ENCODE data around the gene DNAAF8.
"Not testable (repeated sequence)": the region's sequence is repeated elsewhere in the genome, so short reads cannot be mapped to it uniquely, and the experiment has no call there.

Gene DNAAF8

GRCh38 chr16:4783251-4783950, 49.1 kb downstream of the DNAAF8 start:
- no peak for DNase-seq (ENCODE audit: low read depth in 3 of 3)

DNA sequence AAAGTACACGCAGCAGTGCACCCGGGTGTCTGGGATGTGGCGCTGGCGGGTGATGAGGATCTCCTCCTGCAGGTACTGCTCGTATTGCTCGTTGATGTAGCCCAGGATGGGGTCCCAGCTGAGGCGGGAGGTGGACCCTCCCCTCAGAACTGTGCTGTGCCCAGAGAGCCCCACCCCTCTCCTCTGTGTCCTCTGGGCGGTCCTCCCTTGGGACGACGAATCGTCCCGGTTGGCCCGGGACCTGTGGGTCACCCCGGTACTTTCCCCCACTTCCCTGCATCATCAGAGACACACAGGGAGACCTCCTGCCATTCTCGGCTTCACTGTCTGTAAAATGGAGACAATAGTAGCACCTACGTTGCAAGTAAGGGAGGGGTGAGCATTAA, 49.6 kb downstream of the DNAAF8 start:
- no peak for DNase-seq (ENCODE audit: low read depth in 3 of 3)

DNA sequence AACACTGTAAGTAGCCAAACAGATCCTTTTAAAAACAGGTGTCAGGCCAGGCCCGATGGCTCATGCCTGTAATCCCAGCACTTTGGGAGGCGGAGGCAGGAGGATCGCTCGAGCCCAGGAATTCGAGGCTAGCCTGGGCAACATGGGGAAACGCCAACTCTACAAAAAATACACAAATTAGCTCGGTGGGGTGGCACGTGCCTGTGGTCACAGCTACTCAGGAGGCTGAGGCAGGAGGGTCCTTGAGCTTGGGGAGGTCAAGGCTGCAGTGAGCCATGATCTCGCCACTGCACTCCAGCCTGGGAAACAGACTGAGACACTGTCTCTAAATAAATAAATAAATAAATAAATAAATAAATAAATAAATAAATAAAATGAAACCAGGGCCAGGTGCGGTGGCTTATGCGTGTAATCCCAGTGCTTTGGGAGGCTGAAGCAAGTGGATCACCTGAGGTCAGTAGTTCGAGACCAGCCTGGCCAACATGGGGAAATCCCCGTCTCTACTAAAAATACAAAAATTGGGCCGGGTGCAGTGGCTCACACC, 50.2 kb downstream of the DNAAF8 start:
- DNase-seq (ENCODE audit: low read depth in 3 of 3) = not testable (repeated sequence)

DNA sequence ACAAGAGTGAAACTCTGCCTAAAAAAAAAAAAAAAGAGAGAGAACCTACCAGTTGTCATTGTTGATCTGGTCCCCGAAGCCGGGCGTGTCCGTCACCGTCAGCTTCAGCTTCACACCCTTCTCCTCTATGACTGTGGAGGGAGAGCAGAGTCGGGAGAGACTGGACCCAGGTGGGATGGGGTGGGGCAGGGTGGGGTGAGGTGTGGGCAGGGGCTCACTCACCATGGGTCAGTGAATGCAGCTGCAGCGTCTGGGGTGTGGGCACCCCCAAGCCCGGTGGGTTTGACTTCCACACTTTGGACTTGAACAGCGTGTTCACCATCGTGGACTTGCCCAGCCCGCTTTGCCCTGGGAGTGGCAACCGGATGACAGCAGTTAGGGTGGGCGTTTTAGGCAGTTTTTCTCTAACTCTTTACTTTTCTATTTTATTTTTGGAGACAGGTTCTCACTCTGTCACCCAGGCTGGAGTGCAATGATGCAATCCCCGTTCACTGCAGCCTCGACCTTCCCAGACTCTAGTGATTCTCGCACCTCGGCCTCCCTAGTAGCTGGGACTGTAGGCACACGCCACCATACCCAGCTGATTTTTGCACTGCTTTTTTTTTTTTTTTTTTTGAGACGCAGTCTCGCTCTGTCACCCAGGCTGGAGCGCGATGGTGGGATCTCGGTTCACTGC, 51.6 kb downstream of the DNAAF8 start:
- DNase-seq (ENCODE audit: low read depth in 3 of 3) = no peak

- DNase-seq (ENCODE audit: low read depth in 3 of 3) = no peak
Observed at GRCh38 chr16:4787068-4787467, 52.7 kb downstream of the DNAAF8 start.

DNA sequence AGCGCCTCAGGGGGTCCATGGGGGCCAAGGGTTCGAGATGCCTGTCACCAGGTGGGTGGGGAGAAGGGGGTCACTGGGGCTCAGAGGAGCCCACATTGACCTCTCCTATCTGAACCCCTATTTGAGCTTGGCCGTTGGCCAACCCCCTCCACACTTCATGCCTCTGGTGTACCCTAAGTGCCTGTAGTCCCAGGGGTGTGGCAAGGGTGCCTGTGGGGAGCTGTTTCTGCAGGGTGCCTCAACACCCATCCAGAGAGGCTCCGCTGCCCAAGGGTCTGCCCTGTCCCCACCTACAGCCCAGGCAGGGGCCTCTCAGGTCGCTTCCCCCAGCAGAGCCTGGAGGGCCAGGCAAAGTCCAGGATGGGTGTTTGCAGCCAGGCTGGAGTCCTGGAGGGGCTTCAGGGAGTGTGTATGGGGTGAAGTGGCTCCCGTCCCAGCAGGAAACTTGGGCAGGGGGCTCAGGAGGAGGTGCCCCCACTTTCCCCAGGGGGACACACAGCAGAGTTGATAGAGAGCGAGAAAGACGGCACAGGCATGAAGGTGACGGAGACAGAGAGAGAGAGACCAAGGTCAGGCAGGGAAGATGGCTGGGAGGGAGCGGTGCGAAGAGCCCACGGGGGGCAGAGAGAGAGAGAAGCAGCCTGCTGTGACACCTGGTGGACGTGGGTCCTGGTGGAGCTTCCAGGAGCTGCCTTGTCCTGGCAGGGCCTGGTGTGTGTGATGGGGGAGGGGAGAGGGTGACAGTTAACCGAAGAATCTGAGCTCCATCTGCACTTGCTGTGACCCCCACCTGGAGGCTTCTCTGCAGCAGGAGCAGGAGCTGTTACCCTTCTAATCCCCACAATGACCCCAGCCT, 53.5 kb downstream of the DNAAF8 start, which contains the start of gene SEPTIN12:
SEPTIN12 (minus strand) TSS at position 719 of the 856 bp plus-strand sequence; CDS start at position 19, 700 bp downstream.
- no peak for DNase-seq (ENCODE audit: low read depth in 3 of 3)

DNA sequence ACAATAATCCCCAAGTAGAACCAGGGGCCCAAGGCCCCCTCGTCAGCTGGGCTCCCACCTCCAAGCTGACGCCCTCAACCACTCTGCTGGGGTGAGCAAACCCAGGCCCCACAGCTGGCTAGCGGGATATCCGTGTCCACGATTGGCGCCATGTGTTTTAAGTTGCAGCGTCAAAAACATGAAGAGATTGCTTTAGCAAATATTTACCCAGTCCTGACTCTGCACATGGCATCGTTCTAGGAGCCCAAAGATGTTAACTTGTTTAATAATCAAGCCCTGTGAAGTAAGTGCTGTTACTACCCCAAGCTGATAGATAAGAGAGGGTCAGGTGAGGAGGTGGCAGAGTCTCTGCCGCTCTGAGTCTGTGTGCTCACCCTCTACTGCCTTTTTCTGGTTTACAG, 54.2 kb downstream of the DNAAF8 start:
- no peak for DNase-seq (ENCODE audit: low read depth in 3 of 3)

DNA sequence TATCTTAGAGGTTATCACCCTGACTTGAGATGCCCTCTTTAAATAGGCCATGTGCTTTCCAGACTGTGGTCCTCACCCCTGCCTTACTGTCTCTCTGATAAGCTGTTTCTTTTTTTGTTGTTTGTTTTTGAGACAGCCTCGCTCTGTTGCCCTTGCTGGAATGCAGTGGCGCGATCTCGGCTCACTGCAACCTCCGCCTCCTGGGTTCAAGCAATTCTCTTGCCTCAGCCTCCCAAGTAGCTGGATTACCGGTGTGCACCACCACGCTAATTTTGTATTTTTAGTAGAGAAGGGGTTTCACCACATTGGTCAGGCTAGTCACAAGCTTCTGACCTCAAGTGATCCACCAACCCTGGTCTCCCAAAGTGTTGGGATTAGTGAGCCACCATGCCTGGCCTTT, 54.6 kb downstream of the DNAAF8 start:
- DNase-seq (ENCODE audit: low read depth in 3 of 3) = no peak

- DNase-seq (ENCODE audit: low read depth in 3 of 3) = no peak
Observed at GRCh38 chr16:4790261-4790660, 55.9 kb downstream of the DNAAF8 start.

- no peak for DNase-seq (ENCODE audit: low read depth in 3 of 3)
Observed at GRCh38 chr16:4790871-4791270, 56.5 kb downstream of the DNAAF8 start.

GRCh38 chr16:4792951-4793513, 58.7 kb downstream of the DNAAF8 start:
- DNase-seq (ENCODE audit: low read depth in 3 of 3) = no peak

DNA sequence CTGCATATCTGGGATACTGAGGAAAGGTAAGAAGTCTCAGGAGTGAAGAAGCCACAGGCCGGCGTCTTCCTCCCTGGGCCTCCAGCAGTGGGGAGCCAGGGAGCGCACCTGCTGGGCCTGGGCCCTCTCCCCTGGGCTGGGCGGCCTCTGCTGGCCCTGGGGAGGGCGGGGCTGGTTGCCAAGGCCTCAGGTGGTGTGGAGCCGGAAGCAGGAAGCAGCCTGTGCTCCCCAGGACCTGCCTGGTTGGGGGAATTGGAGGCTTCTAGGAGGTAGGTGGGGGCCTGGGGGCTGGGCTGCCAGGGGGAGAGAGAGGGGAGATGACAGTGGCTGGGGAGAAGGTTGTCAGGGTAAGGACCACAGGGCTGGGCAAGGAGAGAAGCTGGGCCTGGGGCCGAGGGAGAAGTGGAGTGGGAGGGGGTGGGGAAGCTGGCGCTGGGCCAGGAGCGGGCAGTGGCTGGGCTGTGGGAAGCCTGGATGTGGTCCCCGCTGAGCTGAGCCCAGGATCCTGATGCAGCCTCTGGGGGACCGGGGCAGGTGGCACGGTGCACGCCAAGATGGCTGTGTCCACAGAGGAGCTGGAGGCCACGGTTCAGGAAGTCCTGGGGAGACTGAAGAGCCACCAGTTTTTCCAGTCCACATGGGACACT, 61.0 kb downstream of the DNAAF8 start, which contains the start of gene SMIM22:
SMIM22 (plus strand) TSS at position 189 of the 647 bp plus-strand sequence; CDS start at position 555, 366 bp downstream.
- no peak for DNase-seq (ENCODE audit: low read depth in 3 of 3)

GRCh38 chr16:4795828-4796572, 61.7 kb downstream of the DNAAF8 start:
- DNase-seq (ENCODE audit: low read depth in 3 of 3) = no peak

- DNase-seq (ENCODE audit: low read depth in 3 of 3) = no peak
Observed at GRCh38 chr16:4796982-4797804, 62.9 kb downstream of the DNAAF8 start.

DNA sequence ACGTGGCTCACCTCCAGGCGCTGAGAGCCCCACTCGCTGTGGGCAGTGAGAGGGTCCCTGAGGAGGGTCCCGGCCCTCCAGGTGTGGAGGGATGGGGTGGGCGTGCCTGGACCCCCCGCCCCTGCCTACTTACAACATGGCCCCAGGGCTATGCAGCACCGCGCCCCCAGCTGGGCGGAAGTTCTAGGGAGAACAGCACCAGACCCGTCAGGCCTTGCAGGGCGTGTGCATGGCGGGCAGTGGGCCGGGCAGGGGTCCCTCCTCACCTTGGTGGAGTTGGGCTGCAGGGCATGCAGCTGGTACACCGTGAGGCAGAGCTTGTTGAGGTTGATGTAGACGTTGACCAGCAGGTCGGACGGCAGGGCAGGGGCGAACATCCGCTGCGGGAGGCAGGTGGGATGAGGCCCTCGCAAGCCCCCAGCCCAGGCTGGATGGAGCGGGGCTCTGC, 63.5 kb downstream of the DNAAF8 start:
- no peak for DNase-seq (ENCODE audit: low read depth in 3 of 3)

DNA sequence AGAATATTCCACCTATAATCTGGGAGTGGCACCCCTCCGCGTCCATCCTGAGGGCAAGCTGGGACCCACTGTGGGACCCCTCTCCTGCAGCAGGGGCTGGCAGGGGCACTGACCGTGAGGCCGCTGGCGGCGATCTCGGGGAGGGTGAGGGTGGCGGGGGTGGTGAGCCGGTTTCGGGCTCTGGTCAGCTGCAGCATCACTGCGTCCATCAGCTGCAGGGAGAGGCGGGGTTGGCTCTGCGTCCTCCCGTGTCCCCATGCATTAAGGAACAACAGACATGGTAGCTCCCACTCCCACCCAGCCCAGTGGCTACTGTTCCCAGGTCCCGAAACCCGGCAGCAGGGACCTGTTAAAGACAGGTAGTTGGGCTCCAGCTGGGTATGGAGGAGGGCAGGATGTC, 64.1 kb downstream of the DNAAF8 start:
- DNase-seq (ENCODE audit: low read depth in 3 of 3) = no peak
